Measurements from ENCODE around the gene FAM193A. TPM values are rescaled to one million over a fixed set of nuclear protein-coding genes. Genes with fewer than 3 reads are reported as not detected.

The FAM193A gene
- polyA plus RNA-seq, 1 experiment, result 5.9 TPM

DNA sequence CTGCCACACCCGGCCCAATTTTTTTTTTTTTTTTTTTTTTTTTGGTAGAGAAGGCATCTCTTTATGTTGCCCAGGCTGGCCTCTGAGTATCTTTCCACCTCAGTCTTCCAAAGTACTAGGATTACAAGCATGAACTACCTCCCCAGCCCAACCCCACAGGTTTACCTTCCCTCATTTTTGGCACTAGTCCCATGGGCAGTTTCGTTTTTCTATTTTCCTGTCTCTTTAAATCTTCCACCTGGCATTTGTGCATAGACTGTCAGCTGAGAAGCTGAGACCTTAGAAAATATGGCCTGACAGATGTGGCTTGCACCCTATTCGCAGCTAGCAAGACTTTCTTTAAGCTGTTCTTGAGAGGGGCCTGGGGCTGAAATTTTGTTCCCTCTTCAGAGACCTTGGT is 191.8 kb downstream of the FAM193A start:
- H3K27ac ChIP-seq (ENCODE audit: low read depth, low read length), result no peak overlapping the region
- no peaks in the 10 kb centered on the region for H3K27me3 ChIP-seq (ENCODE audit: control insufficient read depth, insufficient read depth, low read length)
- TF ChIP-seq, protein P1, sequence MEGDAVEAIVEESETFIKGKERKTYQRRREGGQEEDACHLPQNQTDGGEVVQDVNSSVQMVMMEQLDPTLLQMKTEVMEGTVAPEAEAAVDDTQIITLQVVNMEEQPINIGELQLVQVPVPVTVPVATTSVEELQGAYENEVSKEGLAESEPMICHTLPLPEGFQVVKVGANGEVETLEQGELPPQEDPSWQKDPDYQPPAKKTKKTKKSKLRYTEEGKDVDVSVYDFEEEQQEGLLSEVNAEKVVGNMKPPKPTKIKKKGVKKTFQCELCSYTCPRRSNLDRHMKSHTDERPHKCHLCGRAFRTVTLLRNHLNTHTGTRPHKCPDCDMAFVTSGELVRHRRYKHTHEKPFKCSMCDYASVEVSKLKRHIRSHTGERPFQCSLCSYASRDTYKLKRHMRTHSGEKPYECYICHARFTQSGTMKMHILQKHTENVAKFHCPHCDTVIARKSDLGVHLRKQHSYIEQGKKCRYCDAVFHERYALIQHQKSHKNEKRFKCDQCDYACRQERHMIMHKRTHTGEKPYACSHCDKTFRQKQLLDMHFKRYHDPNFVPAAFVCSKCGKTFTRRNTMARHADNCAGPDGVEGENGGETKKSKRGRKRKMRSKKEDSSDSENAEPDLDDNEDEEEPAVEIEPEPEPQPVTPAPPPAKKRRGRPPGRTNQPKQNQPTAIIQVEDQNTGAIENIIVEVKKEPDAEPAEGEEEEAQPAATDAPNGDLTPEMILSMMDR (IDR thresholded peaks at IDR 0.05; ENCODE audit: low read depth, low read length), result no peak
- no peak for DNase-seq (ENCODE audit: low read depth, low spot score)
- ChIA-PET POLR2A (interaction anchor here (0.7 kb wide), 1 partner anchor 477 kb away, joined by 4 read pairs; no protein-coding TSS in a partner anchor), CTCF (interaction anchor here (0.6 kb wide), 1 partner anchor 96 kb away, joined by 9 read pairs; no protein-coding TSS in a partner anchor)
- no peaks in the 10 kb centered on the region; the same call in 1 of the 2 replicates for H3K9me3 ChIP-seq (ENCODE audit: control insufficient read depth, insufficient read depth, low read length)
- no peak overlapping the region for H3K4me3 ChIP-seq (ENCODE audit: low read depth, low read length)

GRCh38 chr4:2728806-2729532 is 192.5 kb downstream of the FAM193A start:
- CTCF ChIA-PET, result interaction anchor here (0.6 kb wide), 1 partner anchor 95 kb away, joined by 9 read pairs; no protein-coding TSS in a partner anchor
- no peaks in the 10 kb centered on the region for H3K27me3 ChIP-seq (ENCODE audit: control insufficient read depth, insufficient read depth, low read length)
- no peak overlapping the region for H3K4me3 ChIP-seq (ENCODE audit: low read depth, low read length)
- POLR2A ChIA-PET, result interaction anchor here (0.7 kb wide), 1 partner anchor 478 kb away, joined by 4 read pairs; no protein-coding TSS in a partner anchor
- TF ChIP-seq, protein P1 (IDR thresholded peaks at IDR 0.05; ENCODE audit: low read depth, low read length), result no peak
- no peaks in the 10 kb centered on the region; the same call in 1 of the 2 replicates for H3K9me3 ChIP-seq (ENCODE audit: control insufficient read depth, insufficient read depth, low read length)
- no peak for DNase-seq (ENCODE audit: low read depth, low spot score)
- H3K27ac ChIP-seq (ENCODE audit: low read depth, low read length), result no peak overlapping the region

DNA sequence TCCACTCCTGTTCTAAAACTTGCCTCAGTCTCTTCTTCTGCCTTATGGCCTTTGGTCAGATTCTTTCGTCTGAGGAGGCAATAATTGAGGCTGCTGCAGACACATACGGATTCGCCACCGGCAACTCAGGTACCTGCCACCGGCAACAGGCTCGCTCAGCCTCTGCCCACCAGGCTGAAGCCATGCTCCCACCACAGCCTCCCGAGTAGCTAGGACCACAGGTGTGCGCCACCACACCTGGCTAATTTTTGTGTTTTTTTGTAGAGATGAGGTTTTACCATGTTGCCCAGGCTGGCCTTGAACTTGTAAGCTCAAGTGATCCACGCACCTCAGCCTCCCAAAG is 193.1 kb downstream of the FAM193A start:
- POLR2A ChIA-PET, result no interaction called here

GRCh38 chr4:2731907-2732317 is 195.5 kb downstream of the FAM193A start:
- Histone ChIP-seq H3K4me3 (ENCODE audit: low read depth, low read length) (no peak overlapping the region), H3K9me3 (ENCODE audit: control insufficient read depth, insufficient read depth, low read length) (peaks cover 1% of the 10 kb centered on the region; the same call in 1 of the 2 replicates), H3K27ac (ENCODE audit: low read depth, low read length) (no peak overlapping the region), H3K27me3 (ENCODE audit: control insufficient read depth, insufficient read depth, low read length) (no peaks in the 10 kb centered on the region)
- ChIA-PET POLR2A (interaction anchor here (0.6 kb wide), 1 partner anchor 469 kb away, joined by 9 read pairs; no protein-coding TSS in a partner anchor), CTCF (no interaction called here)
- TF ChIP-seq, protein P1 (IDR thresholded peaks at IDR 0.05; ENCODE audit: low read depth, low read length), result no peak
- DNase-seq (ENCODE audit: low read depth, low spot score), result no peak

More for the DNA sequence above, 193.1 kb downstream of the FAM193A start:
- H3K9me3 ChIP-seq (ENCODE audit: control insufficient read depth, insufficient read depth, low read length), result no peaks in the 10 kb centered on the region; the same call in 1 of the 2 replicates
- CTCF ChIA-PET, result no interaction called here
- no peak overlapping the region for H3K4me3 ChIP-seq (ENCODE audit: low read depth, low read length)
- no peak for DNase-seq (ENCODE audit: low read depth, low spot score)
- H3K27me3 ChIP-seq (ENCODE audit: control insufficient read depth, insufficient read depth, low read length), result no peaks in the 10 kb centered on the region
- H3K27ac ChIP-seq (ENCODE audit: low read depth, low read length), result no peak overlapping the region
- TF ChIP-seq, protein P1 (IDR thresholded peaks at IDR 0.05; ENCODE audit: low read depth, low read length), result no peak

DNA sequence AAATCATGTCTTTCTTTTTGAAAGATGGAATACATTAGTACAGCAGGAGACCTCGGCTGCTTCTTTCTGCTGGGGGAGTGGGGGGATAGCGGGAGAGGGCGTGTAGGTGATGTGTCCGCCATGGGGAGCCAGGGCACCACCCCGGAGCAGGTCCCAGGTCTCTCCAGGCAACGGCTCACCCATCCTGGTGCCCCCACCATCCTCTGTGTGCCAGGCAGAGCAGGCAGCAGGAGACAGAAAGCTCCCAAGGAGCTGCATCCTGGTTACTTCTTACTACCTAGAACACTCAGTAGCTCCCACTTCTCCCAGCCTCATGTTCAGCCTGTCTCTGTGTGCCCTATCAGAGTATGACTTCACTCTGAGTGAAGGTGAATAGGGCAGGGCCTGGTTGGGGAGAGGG is 196.1 kb downstream of the FAM193A start:
- no peaks in the 10 kb centered on the region for H3K27me3 ChIP-seq (ENCODE audit: control insufficient read depth, insufficient read depth, low read length)
- no peak overlapping the region for H3K4me3 ChIP-seq (ENCODE audit: low read depth, low read length)
- H3K27ac ChIP-seq (ENCODE audit: low read depth, low read length), result no peak overlapping the region
- peaks cover 3% of the 10 kb centered on the region; the same call in 1 of the 2 replicates for H3K9me3 ChIP-seq (ENCODE audit: control insufficient read depth, insufficient read depth, low read length)
- no peak for DNase-seq (ENCODE audit: low read depth, low spot score)
- TF ChIP-seq, protein P1 (IDR thresholded peaks at IDR 0.05; ENCODE audit: low read depth, low read length), result no peak
- CTCF ChIA-PET, result interaction anchor here (0.5 kb wide), 1 partner anchor 232 kb away, joined by 3 read pairs; no protein-coding TSS in a partner anchor
- POLR2A ChIA-PET, result no interaction called here

Measured in AG04450 (cell line).